Chondrocyte (in vitro differentiated cells): Measurements from ENCODE around the gene FNBP1. TPM values are rescaled to one million over a fixed set of nuclear protein-coding genes. Genes with fewer than 3 reads are reported as not detected.

Experiments used
- DNase-seq: peaks from one replicate; pipeline ENCODE4 v3.0.0; 2021; ENCODE audit warnings: mixed read lengths, low spot score
- H3K27ac Mint-ChIP-seq: one replicate; pipeline ENCODE4 v1.8.0; 2021; ENCODE audit warnings: mild to moderate bottlenecking, moderate library complexity, mixed read lengths; ENCODE audit not compliant: unreplicated experiment
- H3K27me3 Mint-ChIP-seq: 2 replicates; pipeline ENCODE4 v1.8.0; 2021; ENCODE audit warnings: low read depth, mixed read lengths
- H3K36me3 Mint-ChIP-seq: 2 replicates; pipeline ENCODE4 v1.8.0; 2021; ENCODE audit warnings: low read depth, mixed read lengths
- H3K4me1 Mint-ChIP-seq: 2 replicates; pipeline ENCODE4 v1.8.0; 2021; ENCODE audit warnings: low read depth, mild to moderate bottlenecking, mixed read lengths
- H3K4me3 Mint-ChIP-seq: one replicate; pipeline ENCODE4 v1.8.0; 2021; ENCODE audit warnings: mild to moderate bottlenecking, moderate library complexity, mixed read lengths; ENCODE audit not compliant: unreplicated experiment
- H3K9me3 Mint-ChIP-seq: 2 replicates; pipeline ENCODE4 v1.8.0; 2021; ENCODE audit warnings: low read depth, mixed read lengths
- total RNA-seq: library from RNA; stranded (reverse); gene quantifications from 3 replicates; pipeline ENCODE4 v1.2.1, GENCODE V29; 2021
- TF ChIP-seq, protein P1 (sequence below): fragments of 200-600 bp; sonication (generic); IDR thresholded peaks from 2 replicates; pipeline ENCODE4 v1.5.0; 2021; ENCODE audit warnings: antibody characterized with exemption, mild to moderate bottlenecking, moderate library complexity

Gene FNBP1
- total RNA-seq, 1 donor from 2014 or later: 61.2 TPM

DNA sequence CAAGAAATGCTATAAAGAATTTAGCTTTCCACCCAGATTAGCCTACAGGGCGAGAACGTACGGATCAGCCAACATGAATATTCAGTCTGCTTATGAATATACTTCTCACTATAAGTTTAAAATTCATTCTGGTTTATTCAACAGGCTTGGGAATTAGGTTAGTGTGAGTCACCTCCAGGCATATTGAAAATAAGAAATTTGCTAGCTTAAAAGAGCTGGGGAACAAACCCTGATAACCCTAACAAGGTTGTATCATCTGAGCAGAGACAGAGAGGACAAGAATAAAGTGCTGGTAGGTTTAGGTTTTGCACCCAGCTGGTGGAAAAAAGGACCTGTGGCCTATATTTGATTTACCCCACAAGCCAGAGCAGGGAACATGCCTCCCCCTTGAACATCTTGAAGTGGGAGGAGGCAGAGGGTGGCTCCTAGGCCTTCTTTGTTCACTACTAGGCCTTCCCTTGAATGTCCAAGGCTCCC is 12.3 kb downstream of the FNBP1 start:
- no peaks in the 10 kb centered on the region for H3K9me3 Mint-ChIP-seq
- H3K27me3 Mint-ChIP-seq: no peaks in the 10 kb centered on the region
- no peak overlapping the region for H3K4me3 Mint-ChIP-seq
- peaks cover 52% of the 10 kb centered on the region for H3K4me1 Mint-ChIP-seq
- peaks cover 4% of the 10 kb centered on the region for H3K36me3 Mint-ChIP-seq
- peak overlapping the region; percentile 36 for H3K27ac Mint-ChIP-seq
- DNase-seq: no peak
- TF ChIP-seq, protein P1, sequence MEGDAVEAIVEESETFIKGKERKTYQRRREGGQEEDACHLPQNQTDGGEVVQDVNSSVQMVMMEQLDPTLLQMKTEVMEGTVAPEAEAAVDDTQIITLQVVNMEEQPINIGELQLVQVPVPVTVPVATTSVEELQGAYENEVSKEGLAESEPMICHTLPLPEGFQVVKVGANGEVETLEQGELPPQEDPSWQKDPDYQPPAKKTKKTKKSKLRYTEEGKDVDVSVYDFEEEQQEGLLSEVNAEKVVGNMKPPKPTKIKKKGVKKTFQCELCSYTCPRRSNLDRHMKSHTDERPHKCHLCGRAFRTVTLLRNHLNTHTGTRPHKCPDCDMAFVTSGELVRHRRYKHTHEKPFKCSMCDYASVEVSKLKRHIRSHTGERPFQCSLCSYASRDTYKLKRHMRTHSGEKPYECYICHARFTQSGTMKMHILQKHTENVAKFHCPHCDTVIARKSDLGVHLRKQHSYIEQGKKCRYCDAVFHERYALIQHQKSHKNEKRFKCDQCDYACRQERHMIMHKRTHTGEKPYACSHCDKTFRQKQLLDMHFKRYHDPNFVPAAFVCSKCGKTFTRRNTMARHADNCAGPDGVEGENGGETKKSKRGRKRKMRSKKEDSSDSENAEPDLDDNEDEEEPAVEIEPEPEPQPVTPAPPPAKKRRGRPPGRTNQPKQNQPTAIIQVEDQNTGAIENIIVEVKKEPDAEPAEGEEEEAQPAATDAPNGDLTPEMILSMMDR: peak; percentile 6

DNA sequence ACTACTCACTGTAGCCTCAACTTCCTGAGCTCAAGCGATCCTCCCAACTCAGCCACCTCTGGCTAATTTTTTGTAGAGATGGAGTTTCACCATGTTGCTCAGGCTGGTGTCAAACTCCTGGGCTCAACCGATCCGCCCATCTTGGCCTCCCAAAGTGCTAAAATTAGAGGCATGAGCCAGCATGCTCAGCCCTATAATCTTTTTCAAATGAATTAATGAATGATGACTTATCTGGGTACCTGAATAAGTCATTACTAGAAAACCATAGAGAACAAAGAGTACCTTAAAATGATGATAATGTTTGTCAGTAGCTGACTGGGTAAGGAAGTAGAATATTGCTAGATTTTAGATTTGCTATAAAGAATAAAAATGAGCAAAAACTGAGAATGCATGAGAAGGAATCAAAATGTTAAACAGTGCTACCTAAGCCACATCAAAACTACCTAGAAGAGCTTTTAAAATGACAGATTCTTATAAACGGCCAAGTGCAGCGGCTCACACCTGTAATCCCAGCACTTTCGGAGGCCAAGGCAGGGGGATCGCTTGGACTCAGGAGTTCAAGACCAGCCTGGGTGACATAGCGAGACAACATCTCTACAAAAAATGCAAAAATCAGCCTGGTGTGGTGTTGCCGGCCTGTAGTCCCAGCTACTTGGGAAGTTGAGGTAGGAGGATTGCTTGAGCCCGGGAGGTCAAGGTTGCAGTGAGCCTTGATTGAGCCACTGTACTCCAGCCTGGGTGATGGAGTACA is 13.6 kb downstream of the FNBP1 start:
- peaks cover 51% of the 10 kb centered on the region for H3K4me1 Mint-ChIP-seq
- H3K36me3 Mint-ChIP-seq: peaks cover 4% of the 10 kb centered on the region
- DNase-seq: no peak
- no peaks in the 10 kb centered on the region for H3K27me3 Mint-ChIP-seq
- H3K27ac Mint-ChIP-seq: no peak overlapping the region
- no peaks in the 10 kb centered on the region for H3K9me3 Mint-ChIP-seq
- H3K4me3 Mint-ChIP-seq: no peak overlapping the region
- TF ChIP-seq, protein P1: no peak

DNA sequence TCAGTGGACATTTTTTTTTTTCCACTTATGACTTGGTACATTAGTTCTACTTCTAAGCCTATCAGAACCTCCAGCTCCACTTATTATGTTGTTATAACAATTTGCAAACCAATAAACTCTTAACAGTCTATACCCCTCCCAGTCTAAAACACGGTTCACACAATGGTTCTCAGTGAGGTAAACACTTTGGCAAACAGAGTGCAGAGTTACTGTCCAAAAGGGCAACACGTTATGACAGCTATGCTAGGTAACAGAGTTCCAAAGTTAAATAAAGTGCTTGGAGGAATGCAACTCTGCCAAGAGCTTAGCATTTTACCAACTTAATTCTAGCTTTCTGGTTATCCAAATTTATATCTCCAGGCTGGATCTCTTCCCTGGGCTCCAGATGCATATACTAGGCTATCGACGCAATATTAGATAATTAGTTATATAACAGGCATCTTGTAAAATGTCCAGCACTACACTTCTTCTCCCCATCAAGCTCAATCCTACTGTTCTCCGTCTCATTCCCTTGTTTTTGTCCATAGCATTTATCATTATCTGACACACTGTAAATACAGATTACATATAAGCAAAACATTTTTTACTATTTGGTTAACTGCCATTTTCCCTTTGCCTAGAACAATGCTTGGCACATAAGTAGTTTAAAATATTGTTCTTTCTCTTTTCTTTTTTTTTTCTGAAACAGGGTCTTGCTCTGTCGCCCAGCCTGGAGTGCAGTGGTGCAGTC is 14.3 kb downstream of the FNBP1 start:
- Mint-ChIP-seq H3K4me3 (no peak overlapping the region), H3K9me3 (no peaks in the 10 kb centered on the region), H3K36me3 (peaks cover 4% of the 10 kb centered on the region), H3K4me1 (peaks cover 53% of the 10 kb centered on the region), H3K27ac (no peak overlapping the region), H3K27me3 (no peaks in the 10 kb centered on the region)
- TF ChIP-seq, protein P1: no peak
- DNase-seq: no peak

DNA sequence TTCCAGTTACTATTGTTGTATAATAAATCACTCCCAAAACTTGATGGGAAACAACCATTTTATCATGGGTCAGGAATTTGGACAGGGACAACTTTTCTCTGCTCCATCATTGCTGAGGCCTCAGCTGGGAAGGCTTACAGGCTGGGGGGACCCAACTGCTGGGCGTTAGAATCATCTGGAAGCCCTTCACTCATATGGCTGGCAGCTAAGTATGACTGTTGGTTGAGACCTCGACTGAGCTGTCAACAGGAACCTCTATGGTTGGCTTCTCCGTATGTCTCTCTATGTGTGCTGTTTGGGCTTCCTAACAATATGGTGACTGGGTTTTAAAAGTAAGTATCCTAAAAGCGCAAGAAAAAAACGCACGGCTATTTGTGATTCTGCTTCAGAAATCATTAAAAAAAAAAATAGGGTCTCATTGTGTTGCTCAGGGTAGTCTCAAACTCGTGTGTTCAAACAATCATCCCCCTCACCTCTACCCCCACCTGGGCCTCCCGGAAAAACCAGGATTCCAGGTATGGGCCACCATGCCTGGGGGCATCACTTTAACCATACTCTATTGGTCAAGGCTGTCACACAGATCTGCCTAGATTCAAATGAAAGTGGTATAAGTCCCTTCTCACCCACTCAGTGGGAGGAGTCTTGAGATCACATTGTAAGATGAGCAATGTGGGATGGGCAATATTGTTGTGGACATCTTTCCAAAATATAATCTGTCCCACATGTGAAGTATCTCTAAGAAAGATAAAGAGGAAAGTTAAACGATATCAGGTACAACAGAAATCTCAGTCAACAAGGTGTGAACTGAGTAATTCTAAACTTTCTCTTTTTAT is 15.2 kb downstream of the FNBP1 start:
- DNase-seq: no peak
- Mint-ChIP-seq H3K9me3 (no peaks in the 10 kb centered on the region), H3K4me1 (peaks cover 58% of the 10 kb centered on the region), H3K27me3 (no peaks in the 10 kb centered on the region), H3K27ac (no peak overlapping the region), H3K4me3 (no peak overlapping the region), H3K36me3 (peaks cover 4% of the 10 kb centered on the region)
- TF ChIP-seq, protein P1: no peak
